Trophoblast cell (in vitro differentiated cells and primary cell): Measurements from ENCODE around the gene RBM39.
"Not testable (repeated sequence)": the region's sequence is repeated elsewhere in the genome, so short reads cannot be mapped to it uniquely, and the experiment has no call there.

Experiments used
- DNase-seq, 2 donors: peaks; one replicate each; pipeline ENCODE4 v3.0.0-alpha.2; 2016
- H2AFZ ChIP-seq: 2 replicates; pipeline ENCODE4 v1.6.1; 2013; ENCODE audit warnings: low read length, moderate library complexity, mild to moderate bottlenecking; ENCODE audit not compliant: insufficient read depth, poor library complexity
- H2AK5ac ChIP-seq: 2 replicates; pipeline ENCODE4 v1.6.1; 2013; ENCODE audit warnings: mild to moderate bottlenecking, low read length
- H2BK120ac ChIP-seq: 2 replicates; pipeline ENCODE4 v1.6.1; 2013; ENCODE audit warnings: low read length, mild to moderate bottlenecking, moderate library complexity; ENCODE audit not compliant: insufficient read depth, poor library complexity
- H2BK12ac ChIP-seq: 2 replicates; pipeline ENCODE4 v1.6.1; 2013; ENCODE audit warnings: mild to moderate bottlenecking, low read length, moderate library complexity
- H2BK5ac ChIP-seq: 2 replicates; pipeline ENCODE4 v1.6.1; 2013; ENCODE audit warnings: low read length, low read depth, moderate library complexity, mild to moderate bottlenecking; ENCODE audit not compliant: poor library complexity
- H3K14ac ChIP-seq: 2 replicates; pipeline ENCODE4 v1.6.1; 2013; ENCODE audit warnings: mild to moderate bottlenecking, low read length
- H3K18ac ChIP-seq: 2 replicates; pipeline ENCODE4 v1.6.1; 2013; ENCODE audit warnings: mild to moderate bottlenecking, low read length
- H3K23ac ChIP-seq: 2 replicates; pipeline ENCODE4 v1.6.1; 2013; ENCODE audit warnings: low read length
- H3K27ac ChIP-seq: 2 replicates; pipeline ENCODE4 v1.5.1; 2013; ENCODE audit warnings: low read depth, mild to moderate bottlenecking, inconsistent platforms, low read length, moderate library complexity
- H3K27me3 ChIP-seq: 2 replicates; pipeline ENCODE4 v1.6.1; 2013; ENCODE audit warnings: inconsistent platforms, mild to moderate bottlenecking, low read length, moderate library complexity; ENCODE audit not compliant: insufficient read depth
- H3K36me3 ChIP-seq, 2 experiments: 1 replicate in 1 of 2; 2 replicates in 1 of 2; pipeline ENCODE4 v1.6.1; 2013; ENCODE audit warnings: low read length in 2 of 2, mild to moderate bottlenecking in 2 of 2, moderate library complexity in 1 of 2; ENCODE audit not compliant: insufficient read depth in 2 of 2, control insufficient read depth in 1 of 2
- H3K4ac ChIP-seq: 2 replicates; pipeline ENCODE4 v1.6.1; 2013; ENCODE audit warnings: low read depth, mild to moderate bottlenecking, low read length, moderate library complexity
- H3K4me1 ChIP-seq, 2 experiments: 1 replicate in 1 of 2; 2 replicates in 1 of 2; pipeline ENCODE4 v1.6.1; 2013; ENCODE audit warnings: low read length in 2 of 2, mild to moderate bottlenecking in 2 of 2, moderate library complexity in 1 of 2; ENCODE audit not compliant: insufficient read depth in 2 of 2, control insufficient read depth in 1 of 2
- H3K4me2 ChIP-seq: 2 replicates; pipeline ENCODE4 v1.6.1; 2013; ENCODE audit warnings: inconsistent platforms, mild to moderate bottlenecking, low read length, moderate library complexity
- H3K4me3 ChIP-seq: 2 replicates; pipeline ENCODE4 v1.5.1; 2013; ENCODE audit warnings: mild to moderate bottlenecking, low read depth, low read length, inconsistent platforms
- H3K79me1 ChIP-seq: one replicate; pipeline ENCODE4 v1.6.1; 2013; ENCODE audit warnings: low read length
- H3K79me2 ChIP-seq: 2 replicates; pipeline ENCODE4 v1.6.1; 2013; ENCODE audit warnings: low read length, mild to moderate bottlenecking; ENCODE audit not compliant: control insufficient read depth, insufficient read depth, poor library complexity
- H3K9ac ChIP-seq: 2 replicates; pipeline ENCODE4 v1.6.1; 2013; ENCODE audit warnings: mild to moderate bottlenecking, low read length
- H3K9me3 ChIP-seq: 2 replicates; pipeline ENCODE4 v1.6.1; 2013; ENCODE audit warnings: low read depth, mild to moderate bottlenecking, control low read depth, inconsistent platforms, low read length; ENCODE audit not compliant: insufficient read depth
- H4K12ac ChIP-seq: 2 replicates; pipeline ENCODE4 v1.6.1; 2013; ENCODE audit warnings: low read depth, mild to moderate bottlenecking, low read length, moderate library complexity
- H4K8ac ChIP-seq: 2 replicates; pipeline ENCODE4 v1.6.1; 2013; ENCODE audit warnings: low read depth, mild to moderate bottlenecking, low read length, moderate library complexity
- H4K91ac ChIP-seq: one replicate; pipeline ENCODE4 v1.6.1; 2013; ENCODE audit warnings: low read depth, mild to moderate bottlenecking, low read length, moderate library complexity
- WGBS: extraction: QIAGEN DNeasy Blood & Tissue Kit; methylation state at CpG from one replicate; pipeline ENCODE4 v1.1.7; 2013; ENCODE audit warnings: missing lambda C conversion rate; ENCODE audit not compliant: insufficient read length, insufficient coverage; ENCODE audit errors: extremely low coverage; 5-methylcytosine and 5-hydroxymethylcytosine counted together

The RBM39 gene

GRCh38 chr20:35718972-35719635, 23.0 kb downstream of the RBM39 start:
- Histone ChIP-seq H3K4me3 (no peak overlapping the region), H4K91ac (no peak overlapping the region), H3K23ac (no peak overlapping the region), H3K14ac (no peak overlapping the region), H3K4me1 (no peaks in the 10 kb centered on the region), H2BK12ac (no peak overlapping the region), H4K8ac (no peak overlapping the region), H3K9me3 (no peaks in the 10 kb centered on the region), H3K4me2 (no peak overlapping the region), H3K18ac (no peak overlapping the region), H3K36me3 (peaks cover 66 to 81% of the 10 kb centered on the region in 2 experiments), H3K4ac (peak overlapping the region; percentile 14), H2AK5ac (no peak overlapping the region), H4K12ac (no peak overlapping the region), H3K79me1 (no peaks in the 10 kb centered on the region), H2AFZ (no peak overlapping the region), H2BK5ac (no peak overlapping the region), H2BK120ac (no peak overlapping the region), H3K79me2 (peaks cover 2% of the 10 kb centered on the region), H3K9ac (no peak overlapping the region), H3K27ac (no peak overlapping the region), H3K27me3 (no peaks in the 10 kb centered on the region)
- WGBS: no CpG with 5 or more reads among the region's 12 CpGs
- DNase-seq: no peak

GRCh38 chr20:35718321-35718720, 23.7 kb downstream of the RBM39 start:
- H3K14ac ChIP-seq, H2AK5ac ChIP-seq, H2BK5ac ChIP-seq, H3K27ac ChIP-seq, H4K8ac ChIP-seq, H4K91ac ChIP-seq, H2BK12ac ChIP-seq, H3K4me2 ChIP-seq, H3K9ac ChIP-seq, H3K4me1 ChIP-seq, H2AFZ ChIP-seq, H3K4ac ChIP-seq, H3K23ac ChIP-seq, H3K79me2 ChIP-seq, H2BK120ac ChIP-seq, H3K4me3 ChIP-seq, DNase-seq, H3K79me1 ChIP-seq, H3K9me3 ChIP-seq, H3K18ac ChIP-seq, H4K12ac ChIP-seq, H3K27me3 ChIP-seq: not testable (repeated sequence)
- peaks cover 62 to 79% of the 10 kb centered on the region in 2 experiments for H3K36me3 ChIP-seq
- no CpG with 5 or more reads among the region's 8 CpGs for WGBS

- Histone ChIP-seq H3K18ac (no peak overlapping the region), H2AK5ac (no peak overlapping the region), H3K36me3 (peaks cover 64 to 77% of the 10 kb centered on the region in 2 experiments), H3K27me3 (no peaks in the 10 kb centered on the region), H2BK5ac (no peak overlapping the region), H4K91ac (no peak overlapping the region), H3K4me3 (no peak overlapping the region), H3K9me3 (no peaks in the 10 kb centered on the region), H4K8ac (no peak overlapping the region), H3K4me2 (no peak overlapping the region), H3K4ac (no peak overlapping the region), H3K9ac (no peak overlapping the region), H2BK12ac (no peak overlapping the region), H3K23ac (no peak overlapping the region), H3K27ac (no peak overlapping the region), H2BK120ac (no peak overlapping the region), H3K14ac (no peak overlapping the region), H3K4me1 (no peaks in the 10 kb centered on the region), H3K79me2 (peaks cover 2% of the 10 kb centered on the region), H2AFZ (no peak overlapping the region), H3K79me1 (no peaks in the 10 kb centered on the region), H4K12ac (no peak overlapping the region)
- DNase-seq: no peak
- no CpG with 5 or more reads among the region's 4 CpGs for WGBS
Measured at GRCh38 chr20:35716330-35716729, 25.7 kb downstream of the RBM39 start.

- H3K36me3 ChIP-seq: peaks cover 58 to 70% of the 10 kb centered on the region in 2 experiments
- DNase-seq: no peak
- H4K12ac ChIP-seq: no peak overlapping the region
- no peaks in the 10 kb centered on the region for H3K9me3 ChIP-seq
- peaks cover 2% of the 10 kb centered on the region for H3K79me2 ChIP-seq
- H3K4me2 ChIP-seq: no peak overlapping the region
- no peak overlapping the region for H2BK5ac ChIP-seq
- no peak overlapping the region for H3K14ac ChIP-seq
- no peak overlapping the region for H2BK120ac ChIP-seq
- no CpG with 5 or more reads among the region's 2 CpGs for WGBS
- H4K8ac ChIP-seq: no peak overlapping the region
- H3K9ac ChIP-seq: no peak overlapping the region
- no peak overlapping the region for H2BK12ac ChIP-seq
- H2AK5ac ChIP-seq: no peak overlapping the region
- no peak overlapping the region for H4K91ac ChIP-seq
- H3K4me1 ChIP-seq: no peaks in the 10 kb centered on the region
- H2AFZ ChIP-seq: no peak overlapping the region
- H3K79me1 ChIP-seq: no peaks in the 10 kb centered on the region
- H3K27ac ChIP-seq: no peak overlapping the region
- no peak overlapping the region for H3K18ac ChIP-seq
- no peak overlapping the region for H3K23ac ChIP-seq
- no peaks in the 10 kb centered on the region for H3K27me3 ChIP-seq
- no peak overlapping the region for H3K4me3 ChIP-seq
- no peak overlapping the region for H3K4ac ChIP-seq
Measured at GRCh38 chr20:35715652-35716051, 26.4 kb downstream of the RBM39 start.
